B cell (primary cell): ENCODE results near the gene TRABD. TPM values are rescaled to one million over a fixed set of nuclear protein-coding genes. Genes with fewer than 3 reads are reported as not detected.
A peak's percentile ranks its signal among the peaks of the same experiment; 100 is the strongest.

Experiments used
- ATAC-seq: fragments of 200-7000 bp; cut with Tn5 transposase; one replicate; pipeline ENCODE4 v1.10.0; 2021; ENCODE audit warnings: low read depth, mild to moderate bottlenecking, moderate number of reproducible peaks, moderate library complexity
- CTCF ChIA-PET: fragments of 350-600 bp; sonication (Branson Sonifier 250); formaldehyde crosslinking; loops from one replicate; lab custom pipeline; 2021; ENCODE audit warnings: antibody characterized with exemption, inconsistent platforms; lab: Charles Lee
- POLR2A ChIA-PET: fragments of 350-600 bp; sonication (Branson Sonifier 250); formaldehyde crosslinking; loops from one replicate; lab custom pipeline; 2021; ENCODE audit warnings: antibody characterized with exemption; lab: Charles Lee
- DNase-seq: peaks from one replicate; pipeline ENCODE4 v3.0.0; 2013
- H2AFZ ChIP-seq: 2 replicates; pipeline ENCODE4 v1.6.1; 2012; ENCODE audit warnings: mild to moderate bottlenecking, low read depth, low read length; ENCODE audit not compliant: insufficient read depth, poor library complexity, severe bottlenecking
- H3K27ac ChIP-seq, 2 donors: 1 replicate in 1 of 2; 2 replicates in 1 of 2; pipeline ENCODE4 v1.5.1; 2012 to 2013; ENCODE audit warnings: low read length in 2 of 2, mild to moderate bottlenecking in 2 of 2, moderate library complexity in 1 of 2
- H3K27me3 ChIP-seq, 4 experiments: fragments of 200-600 bp in 1 of 4; sonication (generic) in 1 of 4; replicated peaks in 1 of 4; 1 replicate in 2 of 4; 2 replicates in 2 of 4; pipeline versions ENCODE4 v1.6.1 to v1.7.0; 2013 to 2016; ENCODE audit warnings: low read length in 3 of 4, mild to moderate bottlenecking in 2 of 4, mixed read lengths in 1 of 4, moderate library complexity in 1 of 4; ENCODE audit not compliant: insufficient read depth in 4 of 4, control insufficient read depth in 3 of 4; ENCODE audit errors: control extremely low read depth in 1 of 4
- H3K36me3 ChIP-seq, 2 experiments: replicated peaks in 1 of 2; 1 replicate in 1 of 2; 2 replicates in 1 of 2; pipeline versions ENCODE4 v1.6.1 to v1.7.1; 2013; ENCODE audit warnings: low read length in 1 of 2; ENCODE audit not compliant: insufficient read depth in 2 of 2, control insufficient read depth in 1 of 2; ENCODE audit errors: control extremely low read depth in 1 of 2, extremely low read depth in 1 of 2
- H3K4me1 ChIP-seq, 2 donors: fragments of 200-600 bp in 1 of 2; sonication (generic) in 1 of 2; 1 replicate in 1 of 2; 2 replicates in 1 of 2; pipeline versions ENCODE4 v1.5.1 to v1.6.1; 2013 to 2017; ENCODE audit warnings: low read length in 2 of 2; ENCODE audit not compliant: control insufficient read depth in 2 of 2, insufficient read depth in 2 of 2
- H3K4me2 ChIP-seq: replicated peaks from 2 replicates; pipeline ENCODE3; 2012; ENCODE audit warnings: mild to moderate bottlenecking, low read depth, low read length; ENCODE audit not compliant: poor library complexity, severe bottlenecking
- H3K4me3 ChIP-seq, 5 experiments: fragments of 200-600 bp in 1 of 5; sonication (generic) in 1 of 5; 1 replicate in 3 of 5; 2 replicates in 2 of 5; pipeline versions ENCODE4 v1.5.1 to v1.7.0; 2011 to 2016; ENCODE audit warnings: low read length in 4 of 5, mild to moderate bottlenecking in 4 of 5, low read depth in 2 of 5, control low read depth in 1 of 5, moderate library complexity in 1 of 5; ENCODE audit not compliant: insufficient read depth in 1 of 5; ENCODE audit errors: control extremely low read depth in 1 of 5, extremely low read depth in 1 of 5
- H3K79me2 ChIP-seq: fragments of 200-600 bp; sonication (generic); one replicate; pipeline ENCODE4 v1.6.0; 2016; ENCODE audit warnings: low read length; ENCODE audit not compliant: control insufficient read depth, insufficient read depth
- H3K9ac ChIP-seq: fragments of 200-600 bp; sonication (generic); 2 replicates; pipeline ENCODE4 v1.6.1; 2017; ENCODE audit warnings: mild to moderate bottlenecking, low read length, moderate library complexity
- H3K9me3 ChIP-seq, 3 donors: one replicate each; pipeline versions ENCODE4 v1.6.1 to v1.7.1; 2013; ENCODE audit warnings: low read length in 2 of 3; ENCODE audit not compliant: control insufficient read depth in 2 of 3, insufficient read depth in 1 of 3; ENCODE audit errors: control extremely low read depth in 1 of 3
- H4K20me1 ChIP-seq: 2 replicates; pipeline ENCODE4 v1.6.0; 2012; ENCODE audit warnings: mild to moderate bottlenecking, low read length; ENCODE audit not compliant: insufficient read depth, control insufficient read depth, poor library complexity, severe bottlenecking
- H3K27ac Mint-ChIP-seq: one replicate; pipeline ENCODE4 v1.8.0; 2021; ENCODE audit warnings: mixed read lengths
- H3K27me3 Mint-ChIP-seq: one replicate; pipeline ENCODE4 v1.8.0; 2021; ENCODE audit warnings: mixed read lengths
- H3K4me1 Mint-ChIP-seq: one replicate; pipeline ENCODE4 v1.8.0; 2021; ENCODE audit warnings: mixed read lengths
- H3K4me3 Mint-ChIP-seq: one replicate; pipeline ENCODE4 v1.8.0; 2021; ENCODE audit warnings: mixed read lengths
- H3K9me3 Mint-ChIP-seq: one replicate; pipeline ENCODE4 v1.8.0; 2022; ENCODE audit warnings: mixed read lengths; ENCODE audit not compliant: insufficient read depth
- CTCF ChIP-seq: fragments of 200-600 bp; IDR thresholded peaks from one replicate; pipeline ENCODE4 v1.8.0; 2022; ENCODE audit warnings: antibody characterized with exemption, mild to moderate bottlenecking
- EZH2 ChIP-seq: IDR thresholded peaks from 2 replicates; pipeline ENCODE4 v1.6.1; 2012; ENCODE audit warnings: borderline replicate concordance, low read depth, mild to moderate bottlenecking, moderate library complexity, low read length; ENCODE audit not compliant: insufficient read depth, poor library complexity, severe bottlenecking
- WGBS: methylation state at CpG from one replicate; pipeline ENCODE4 v1.1.5; 2013; ENCODE audit warnings: missing lambda C conversion rate; ENCODE audit not compliant: insufficient coverage; 5-methylcytosine and 5-hydroxymethylcytosine counted together
- intact Hi-C: fragments of 100-400 bp; cut with micrococcal nuclease; formaldehyde crosslinking; loops from one replicate; pipeline ENCODE4 v1.10.0; 2022
- polyA plus RNA-seq: library from polyadenylated mRNA; depleted of rRNA; stranded (reverse); fragments of >200 nt; gene quantifications from 2 replicates; pipeline ENCODE4 v1.2.3, GENCODE V29; 2012
- total RNA-seq, 2 donors: library from RNA; stranded (reverse); fragments of 120-200 nt in 1 of 2; gene quantifications; 1 replicate in 1 of 2; 2 replicates in 1 of 2; pipeline versions ENCODE4 v1.2.3 to v1.2.4, GENCODE V29; 2013 to 2022

Gene TRABD
- total and polyA plus RNA-seq, 2 donors (not counting 1 experiment from before 2014, with no cell fraction given) = 164 to 200 TPM

GRCh38 chr22:50198624-50199017 is 12.9 kb downstream of the TRABD start:
- Histone ChIP-seq H3K9ac (no peak overlapping the region), H3K36me3 (peaks cover 5 to 32% of the 10 kb centered on the region in 2 experiments), H3K9me3 (no peaks in the 10 kb centered on the region), H3K27ac (no peak overlapping the region), H4K20me1 (peaks cover 7% of the 10 kb centered on the region), H3K4me2 (no peak overlapping the region), H3K4me3 (no peak overlapping the region), H3K4me1 (peaks cover 36 to 46% of the 10 kb centered on the region in 2 donors), H3K27me3 (no peaks in the 10 kb centered on the region), H3K79me2 (peaks cover 41% of the 10 kb centered on the region), H2AFZ (no peak overlapping the region)
- no peak overlapping the region for H3K27ac Mint-ChIP-seq
- no peak for TF ChIP-seq EZH2
- TF ChIP-seq CTCF = no peak
- no peak for ATAC-seq
- no peaks in the 10 kb centered on the region for H3K27me3 Mint-ChIP-seq
- intact Hi-C loops = no loop called here
- CTCF ChIA-PET = interaction anchor here (1.0 kb wide), 1 partner anchor 27 kb away, joined by 3 read pairs; no protein-coding TSS in a partner anchor
- no peak overlapping the region for H3K4me3 Mint-ChIP-seq
- H3K9me3 Mint-ChIP-seq = no peaks in the 10 kb centered on the region
- POLR2A ChIA-PET = interaction anchor here (0.6 to 1.0 kb wide), 4 partner anchors 8 to 133 kb away, joined by 3 to 9 read pairs (median 4); no protein-coding TSS in a partner anchor
- no peak for DNase-seq
- H3K4me1 Mint-ChIP-seq = peaks cover 28% of the 10 kb centered on the region
- 96% methylated on average over 13 of the region's 16 CpGs for WGBS

- no peaks in the 10 kb centered on the region for H3K9me3 ChIP-seq
- no peaks in the 10 kb centered on the region for H3K27me3 ChIP-seq
- H3K9ac ChIP-seq = no peak overlapping the region
- peaks cover 7% of the 10 kb centered on the region for H4K20me1 ChIP-seq
- peaks cover 34% of the 10 kb centered on the region for H3K79me2 ChIP-seq
- ATAC-seq = no peak
- Mint-ChIP-seq H3K27ac (peak overlapping the region; percentile 75), H3K4me1 (peaks cover 31% of the 10 kb centered on the region), H3K9me3 (no peaks in the 10 kb centered on the region), H3K27me3 (no peaks in the 10 kb centered on the region), H3K4me3 (peak overlapping the region; percentile 78)
- peak overlapping the region; percentile 98 for H3K4me2 ChIP-seq
- TF ChIP-seq CTCF (no peak), EZH2 (no peak)
- ChIA-PET CTCF (interaction anchor here (1.0 kb wide), 1 partner anchor 27 kb away, joined by 3 read pairs; no protein-coding TSS in a partner anchor), POLR2A (interaction anchor here (1.0 to 4.1 kb wide), 2 partner anchors 8 to 9 kb away, joined by 9 to 41 read pairs; no protein-coding TSS in a partner anchor)
- H3K27ac ChIP-seq = no peak overlapping the region
- no peak overlapping the region for H2AFZ ChIP-seq
- no peak for DNase-seq
- intact Hi-C loops = no loop called here
- WGBS = 82% methylated on average over 13 of the region's 18 CpGs
- peak overlapping the region in 1 of 5 experiments; percentile 79 for H3K4me3 ChIP-seq
- H3K36me3 ChIP-seq = peaks cover 6 to 26% of the 10 kb centered on the region in 2 experiments
- H3K4me1 ChIP-seq = peaks cover 30 to 39% of the 10 kb centered on the region in 2 donors
Observed at GRCh38 chr22:50199251-50199721, 13.6 kb downstream of the TRABD start.
